Lower lobe of right lung (tissue), 2 donors: Measurements from ENCODE around the gene SPIRE1. TPM values are rescaled to one million over a fixed set of nuclear protein-coding genes. Genes with fewer than 3 reads are reported as not detected.
A peak's percentile ranks its signal among the peaks of the same experiment; 100 is the strongest.

Source experiments
- ATAC-seq, 2 donors: fragments of 200-7000 bp; cut with Tn5 transposase; one replicate each; pipeline ENCODE4 v1.9.1; 2020 to 2022; ENCODE audit warnings: mild to moderate bottlenecking in 2 of 2, moderate library complexity in 2 of 2
- DNase-seq: peaks from one replicate; pipeline ENCODE4 v3.0.0-alpha.2; 2020
- H3K27ac ChIP-seq: fragments of 200-600 bp; one replicate; pipeline ENCODE4 v1.8.0; 2022
- H3K27me3 ChIP-seq: fragments of 200-600 bp; one replicate; pipeline ENCODE4 v1.8.0; 2022; ENCODE audit warnings: low read depth
- H3K36me3 ChIP-seq: fragments of 200-600 bp; one replicate; pipeline ENCODE4 v1.8.0; 2022; ENCODE audit warnings: mild to moderate bottlenecking
- H3K4me1 ChIP-seq: fragments of 200-600 bp; one replicate; pipeline ENCODE4 v1.8.0; 2022
- H3K4me3 ChIP-seq: fragments of 200-600 bp; one replicate; pipeline ENCODE4 v1.8.0; 2022; ENCODE audit warnings: mild to moderate bottlenecking
- H3K9me3 ChIP-seq: fragments of 200-600 bp; one replicate; pipeline ENCODE4 v1.8.0; 2022
- CTCF ChIP-seq: fragments of 200-600 bp; IDR thresholded peaks from one replicate; pipeline ENCODE4 v1.8.0; 2022; ENCODE audit warnings: antibody characterized with exemption, mild to moderate bottlenecking
- intact Hi-C: fragments of 100-400 bp; cut with DNase I; formaldehyde crosslinking; loops from one replicate; pipeline ENCODE4 v1.11.0; 2022
- total RNA-seq: library from RNA; stranded (reverse); fragmentation: NEBNext Ultra II Directional; extraction: Animal tissue kit (Norgen Biotek cat#: 25700); gene quantifications from one replicate; pipeline ENCODE4 v1.2.1, GENCODE V29; 2021
- donor health status: DM: no; HTN: yes; CAD: no; lungs with severe emphysema.

SPIRE1 gene
- total RNA-seq, 1 donor from 2014 or later: 42.1 TPM

- ATAC-seq: no peak
- Histone ChIP-seq H3K27ac (no peak overlapping the region), H3K4me1 (peaks cover 28% of the 10 kb centered on the region), H3K36me3 (no peaks in the 10 kb centered on the region), H3K27me3 (no peaks in the 10 kb centered on the region), H3K9me3 (no peaks in the 10 kb centered on the region), H3K4me3 (no peak overlapping the region)
- no peak for DNase-seq
- no peak for TF ChIP-seq CTCF
- intact Hi-C loops: no loop called here
Measured at GRCh38 chr18:12410081-12410481, 247.8 kb downstream of the SPIRE1 start.

- ATAC-seq: no peak
- H3K4me1 ChIP-seq: peaks cover 28% of the 10 kb centered on the region
- no peak overlapping the region for H3K4me3 ChIP-seq
- DNase-seq: no peak
- H3K27ac ChIP-seq: no peak overlapping the region
- H3K9me3 ChIP-seq: no peaks in the 10 kb centered on the region
- intact Hi-C loops: no loop called here
- H3K27me3 ChIP-seq: no peaks in the 10 kb centered on the region
- H3K36me3 ChIP-seq: no peaks in the 10 kb centered on the region
- no peak for TF ChIP-seq CTCF
Measured at GRCh38 chr18:12409469-12409868, 248.4 kb downstream of the SPIRE1 start.

GRCh38 chr18:12408247-12408869 is 249.5 kb downstream of the SPIRE1 start:
- intact Hi-C loops: no loop called here
- no peaks in the 10 kb centered on the region for H3K9me3 ChIP-seq
- ATAC-seq (peak; percentile 25 to 66), DNase-seq (no peak)
- peak overlapping the region; percentile 64 for H3K4me3 ChIP-seq
- no peaks in the 10 kb centered on the region for H3K27me3 ChIP-seq
- peak overlapping the region; percentile 86 for H3K27ac ChIP-seq
- no peaks in the 10 kb centered on the region for H3K36me3 ChIP-seq
- TF ChIP-seq CTCF: no peak
- H3K4me1 ChIP-seq: peaks cover 28% of the 10 kb centered on the region

- Histone ChIP-seq H3K36me3 (no peaks in the 10 kb centered on the region), H3K27me3 (peaks cover 5% of the 10 kb centered on the region), H3K4me3 (peak overlapping the region; percentile 64), H3K27ac (no peak overlapping the region), H3K9me3 (no peaks in the 10 kb centered on the region), H3K4me1 (peaks cover 28% of the 10 kb centered on the region)
- intact Hi-C loops: no loop called here
- DNase-seq (no peak), ATAC-seq (no peak)
- TF ChIP-seq CTCF: no peak
Measured at GRCh38 chr18:12406371-12407111, 251.4 kb downstream of the SPIRE1 start.

- Histone ChIP-seq H3K27ac (no peak overlapping the region), H3K4me1 (peaks cover 21% of the 10 kb centered on the region), H3K9me3 (no peaks in the 10 kb centered on the region), H3K27me3 (peaks cover 5% of the 10 kb centered on the region), H3K36me3 (no peaks in the 10 kb centered on the region), H3K4me3 (no peak overlapping the region)
- ATAC-seq (no peak), DNase-seq (no peak)
- no peak for TF ChIP-seq CTCF
- intact Hi-C loops: no loop called here
Measured at GRCh38 chr18:12405066-12405465, 252.8 kb downstream of the SPIRE1 start.
